Progenitor cell of endocrine pancreas (in vitro differentiated cells): ENCODE results near the gene TP63. TPM values are rescaled to one million over a fixed set of nuclear protein-coding genes. Genes with fewer than 3 reads are reported as not detected.
"Not testable (repeated sequence)": the region's sequence is repeated elsewhere in the genome, so short reads cannot be mapped to it uniquely, and the experiment has no call there.

Experiments
- DNase-seq: peaks from one replicate; pipeline ENCODE4 v3.0.0; 2021; ENCODE audit warnings: low spot score; ENCODE audit not compliant: unreplicated experiment
- H3K27ac Mint-ChIP-seq: 2 replicates; pipeline ENCODE4 v1.8.0; 2021; ENCODE audit warnings: mild to moderate bottlenecking, moderate library complexity, mixed read lengths
- H3K27me3 Mint-ChIP-seq: 2 replicates; pipeline ENCODE4 v1.8.0; 2021; ENCODE audit warnings: mixed read lengths
- H3K36me3 Mint-ChIP-seq: 2 replicates; pipeline ENCODE4 v1.8.0; 2022; ENCODE audit warnings: mixed read lengths; ENCODE audit not compliant: insufficient read depth
- H3K4me1 Mint-ChIP-seq: 2 replicates; pipeline ENCODE4 v1.8.0; 2021; ENCODE audit warnings: low read depth, mixed read lengths
- H3K4me3 Mint-ChIP-seq: 2 replicates; pipeline ENCODE4 v1.8.0; 2021; ENCODE audit warnings: low read depth, mild to moderate bottlenecking, moderate library complexity, mixed read lengths
- H3K9me3 Mint-ChIP-seq: 2 replicates; pipeline ENCODE4 v1.8.0; 2021; ENCODE audit warnings: low read depth, mixed read lengths
- CTCF ChIP-seq: fragments of 200-600 bp; sonication (generic); IDR thresholded peaks from one replicate; pipeline ENCODE4 v1.5.0; 2021; ENCODE audit warnings: antibody characterized with exemption, mild to moderate bottlenecking; ENCODE audit not compliant: unreplicated experiment
- total RNA-seq: library from RNA; stranded (reverse); gene quantifications from 2 replicates; pipeline ENCODE4 v1.2.1, GENCODE V29; 2021

TP63 gene
- total RNA-seq, 1 donor from 2014 or later, result 0.72 TPM

DNA sequence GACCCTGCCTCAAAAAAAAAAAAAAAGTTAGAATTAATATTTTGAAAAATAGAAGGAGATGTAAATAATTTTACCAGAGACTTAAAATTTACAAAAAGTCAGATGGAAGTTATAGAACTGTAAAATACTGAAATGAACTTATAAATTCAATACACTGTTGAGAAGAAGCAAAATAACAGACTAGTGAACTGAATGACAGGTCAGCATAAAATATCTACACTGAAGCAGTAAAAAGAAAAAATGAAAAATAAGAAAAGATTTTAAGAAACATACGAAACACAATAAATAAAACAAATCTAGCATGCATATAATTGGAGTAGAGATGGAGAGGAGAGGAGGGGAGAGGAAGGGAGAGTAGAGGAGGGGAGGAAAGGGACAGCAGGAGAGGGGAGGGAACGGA, 33.3 kb upstream of the TP63 start:
- DNase-seq, result no peak
- H3K4me1 Mint-ChIP-seq, result no peaks in the 10 kb centered on the region
- TF ChIP-seq CTCF, result no peak
- H3K9me3 Mint-ChIP-seq, result peaks cover 3% of the 10 kb centered on the region
- no peak overlapping the region for H3K4me3 Mint-ChIP-seq
- peaks cover 10% of the 10 kb centered on the region for H3K27me3 Mint-ChIP-seq
- H3K36me3 Mint-ChIP-seq, result peaks cover 3% of the 10 kb centered on the region
- H3K27ac Mint-ChIP-seq, result no peak overlapping the region

GRCh38 chr3:189598530-189599225, 32.5 kb upstream of the TP63 start:
- Mint-ChIP-seq H3K27ac (no peak overlapping the region), H3K27me3 (peaks cover 10% of the 10 kb centered on the region), H3K36me3 (peaks cover 3% of the 10 kb centered on the region), H3K4me3 (no peak overlapping the region), H3K9me3 (peaks cover 3% of the 10 kb centered on the region), H3K4me1 (no peaks in the 10 kb centered on the region)
- DNase-seq, result no peak
- no peak for TF ChIP-seq CTCF

DNA sequence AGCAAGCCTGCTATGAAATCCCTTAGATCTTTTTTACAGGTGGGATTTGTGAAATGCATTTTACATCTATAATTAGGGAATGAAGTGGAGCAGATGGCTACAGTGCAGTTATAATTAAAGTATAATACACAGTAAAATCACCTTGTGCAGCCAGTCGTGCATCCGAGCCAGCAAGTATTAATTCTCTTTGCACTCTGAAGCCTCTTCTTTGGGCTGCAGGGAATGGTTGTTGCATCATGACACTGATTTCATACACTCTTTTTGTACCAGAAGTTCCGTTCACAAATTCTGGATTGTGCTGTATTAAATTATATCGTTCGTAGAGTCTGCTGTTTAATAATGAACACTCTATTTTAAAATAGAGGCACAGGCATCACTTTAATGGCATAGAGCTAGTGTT, 28.7 kb upstream of the TP63 start:
- H3K4me1 Mint-ChIP-seq, result no peaks in the 10 kb centered on the region

DNA sequence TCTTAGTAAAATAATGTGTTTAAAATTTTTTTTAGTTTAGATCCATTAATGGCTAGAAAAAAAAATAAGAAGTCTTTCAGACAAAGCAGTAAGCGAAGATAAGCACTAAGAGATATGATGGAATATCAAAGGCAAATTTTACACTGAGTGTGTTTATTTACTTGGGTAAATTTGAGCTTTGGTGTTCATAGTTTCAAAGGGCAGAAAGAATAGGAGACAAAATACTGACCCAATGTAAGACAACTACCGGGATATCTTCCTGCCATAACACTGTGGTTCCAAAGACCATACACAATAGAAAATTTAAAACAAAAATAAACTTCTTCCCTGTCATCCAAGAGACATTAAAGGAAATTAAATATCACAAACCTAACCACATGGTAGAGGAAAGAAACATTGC, 25.5 kb upstream of the TP63 start:
- peaks cover 19% of the 10 kb centered on the region for H3K9me3 Mint-ChIP-seq
- H3K4me3 Mint-ChIP-seq, result no peak overlapping the region
- peaks cover 10% of the 10 kb centered on the region for H3K27me3 Mint-ChIP-seq
- H3K36me3 Mint-ChIP-seq, result no peaks in the 10 kb centered on the region
- H3K4me1 Mint-ChIP-seq, result no peaks in the 10 kb centered on the region
- no peak for DNase-seq
- no peak overlapping the region for H3K27ac Mint-ChIP-seq
- TF ChIP-seq CTCF, result no peak

More for the DNA sequence above, 28.7 kb upstream of the TP63 start:
- TF ChIP-seq CTCF, result no peak
- Mint-ChIP-seq H3K36me3 (no peaks in the 10 kb centered on the region), H3K4me3 (no peak overlapping the region), H3K27me3 (peaks cover 10% of the 10 kb centered on the region), H3K27ac (no peak overlapping the region), H3K9me3 (peaks cover 7% of the 10 kb centered on the region)
- DNase-seq, result no peak

DNA sequence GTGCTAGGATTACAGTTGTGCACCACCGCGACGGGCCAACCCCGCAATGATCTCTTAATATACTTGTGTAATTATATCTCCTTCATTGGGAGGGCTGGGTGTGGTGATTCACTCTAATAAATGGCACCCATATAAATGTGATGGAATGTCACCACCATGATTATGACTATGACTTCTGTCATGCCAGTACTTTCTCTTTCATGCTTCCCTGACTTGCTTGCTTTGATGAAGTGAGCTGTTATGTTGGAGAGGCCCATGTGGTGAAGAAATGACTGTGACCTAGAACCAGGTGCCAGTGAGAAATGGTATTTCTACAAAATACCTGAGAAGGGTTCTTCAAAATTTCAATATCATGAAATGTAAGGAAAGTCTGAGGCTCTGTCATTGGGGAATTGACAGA, 24.4 kb upstream of the TP63 start:
- Mint-ChIP-seq H3K9me3 (peaks cover 27% of the 10 kb centered on the region), H3K27me3 (peaks cover 5% of the 10 kb centered on the region), H3K4me1 (no peaks in the 10 kb centered on the region), H3K4me3 (no peak overlapping the region), H3K36me3 (no peaks in the 10 kb centered on the region), H3K27ac (no peak overlapping the region)
- no peak for TF ChIP-seq CTCF
- no peak for DNase-seq

- not testable (repeated sequence) for H3K27ac Mint-ChIP-seq, H3K36me3 Mint-ChIP-seq, H3K4me1 Mint-ChIP-seq, H3K27me3 Mint-ChIP-seq, DNase-seq, H3K4me3 Mint-ChIP-seq
- H3K9me3 Mint-ChIP-seq, result peaks cover 22% of the 10 kb centered on the region
These were observed 18.5 kb upstream of the TP63 start for GRCh38 chr3:189612641-189613040.
